ENCODE results near the gene BTBD17.

DNA sequence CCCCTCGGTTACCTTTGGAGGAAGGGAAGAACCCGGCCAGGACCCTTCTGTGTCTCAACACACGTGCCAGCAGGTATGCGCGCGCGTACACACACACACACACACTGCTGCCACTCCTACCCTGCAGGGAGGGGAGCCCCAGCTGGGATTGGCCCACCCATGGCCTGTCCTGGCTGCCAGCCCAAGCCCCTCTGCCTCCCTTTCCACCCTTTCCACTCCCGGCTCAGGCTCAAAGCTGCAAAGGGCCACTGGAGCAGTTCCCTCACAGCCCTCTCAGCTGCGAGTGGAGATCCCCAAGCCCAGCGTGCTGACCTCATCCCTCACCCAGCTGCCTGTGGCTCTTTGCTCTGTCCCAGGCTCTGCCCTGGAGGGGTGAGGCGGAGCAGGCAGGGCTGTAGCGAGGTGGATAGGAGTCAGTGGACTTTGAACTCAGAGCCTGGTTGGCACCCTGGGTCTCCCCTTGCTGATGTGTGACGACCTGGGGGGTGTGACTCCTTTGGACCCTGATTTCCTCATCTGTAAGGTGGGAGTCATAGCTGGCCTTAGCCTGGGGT is 21.1 kb downstream of the BTBD17 start:
- no peak for TF ChIP-seq RAD21 (IDR thresholded peaks at IDR 0.05; ENCODE audit: low read depth)
- no peak for TF ChIP-seq TEAD4 (IDR thresholded peaks at IDR 0.05)
- TF ChIP-seq, protein P1, sequence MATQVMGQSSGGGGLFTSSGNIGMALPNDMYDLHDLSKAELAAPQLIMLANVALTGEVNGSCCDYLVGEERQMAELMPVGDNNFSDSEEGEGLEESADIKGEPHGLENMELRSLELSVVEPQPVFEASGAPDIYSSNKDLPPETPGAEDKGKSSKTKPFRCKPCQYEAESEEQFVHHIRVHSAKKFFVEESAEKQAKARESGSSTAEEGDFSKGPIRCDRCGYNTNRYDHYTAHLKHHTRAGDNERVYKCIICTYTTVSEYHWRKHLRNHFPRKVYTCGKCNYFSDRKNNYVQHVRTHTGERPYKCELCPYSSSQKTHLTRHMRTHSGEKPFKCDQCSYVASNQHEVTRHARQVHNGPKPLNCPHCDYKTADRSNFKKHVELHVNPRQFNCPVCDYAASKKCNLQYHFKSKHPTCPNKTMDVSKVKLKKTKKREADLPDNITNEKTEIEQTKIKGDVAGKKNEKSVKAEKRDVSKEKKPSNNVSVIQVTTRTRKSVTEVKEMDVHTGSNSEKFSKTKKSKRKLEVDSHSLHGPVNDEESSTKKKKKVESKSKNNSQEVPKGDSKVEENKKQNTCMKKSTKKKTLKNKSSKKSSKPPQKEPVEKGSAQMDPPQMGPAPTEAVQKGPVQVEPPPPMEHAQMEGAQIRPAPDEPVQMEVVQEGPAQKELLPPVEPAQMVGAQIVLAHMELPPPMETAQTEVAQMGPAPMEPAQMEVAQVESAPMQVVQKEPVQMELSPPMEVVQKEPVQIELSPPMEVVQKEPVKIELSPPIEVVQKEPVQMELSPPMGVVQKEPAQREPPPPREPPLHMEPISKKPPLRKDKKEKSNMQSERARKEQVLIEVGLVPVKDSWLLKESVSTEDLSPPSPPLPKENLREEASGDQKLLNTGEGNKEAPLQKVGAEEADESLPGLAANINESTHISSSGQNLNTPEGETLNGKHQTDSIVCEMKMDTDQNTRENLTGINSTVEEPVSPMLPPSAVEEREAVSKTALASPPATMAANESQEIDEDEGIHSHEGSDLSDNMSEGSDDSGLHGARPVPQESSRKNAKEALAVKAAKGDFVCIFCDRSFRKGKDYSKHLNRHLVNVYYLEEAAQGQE (IDR thresholded peaks at IDR 0.05; ENCODE audit: low read depth), result no peak
- no peak for TF ChIP-seq YY1 (IDR thresholded peaks at IDR 0.05; ENCODE audit: low read depth)
- no peak for TF ChIP-seq TAF1 (IDR thresholded peaks at IDR 0.05; ENCODE audit: low read depth)

All from Ishikawa (cell line).